Activated naive CD8-positive, alpha-beta T cell treated with anti-CD3 and anti-CD28 coated beads, Interleukin-2, amount 50 U/mL, for 16 hours (primary cell): Measurements from ENCODE around the gene PARP11.

Source experiments
- DNase-seq: peaks from one replicate; pipeline ENCODE4 v3.0.0-alpha.2; 2020; ENCODE audit warnings: low read depth, low spot score

PARP11 gene

DNA sequence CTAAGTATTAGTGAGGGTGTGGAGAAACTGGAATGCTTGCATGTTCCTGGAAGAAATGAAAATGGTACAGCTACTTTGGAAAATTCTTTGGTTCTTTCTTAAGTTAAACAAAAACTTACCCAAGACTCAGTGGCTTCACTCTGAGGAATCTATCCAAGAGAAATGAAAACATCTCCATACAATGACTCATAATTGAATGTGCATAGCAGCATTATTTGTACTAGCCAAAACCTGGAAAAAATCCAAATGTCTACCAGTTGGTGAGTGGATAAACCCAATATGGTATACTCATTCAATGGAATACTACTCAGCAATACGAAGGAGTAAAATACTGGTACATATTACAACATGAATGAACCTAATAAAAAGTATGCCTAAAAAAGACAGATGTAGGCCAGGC is 102.3 kb downstream of the PARP11 start:
- DNase-seq = no peak

DNA sequence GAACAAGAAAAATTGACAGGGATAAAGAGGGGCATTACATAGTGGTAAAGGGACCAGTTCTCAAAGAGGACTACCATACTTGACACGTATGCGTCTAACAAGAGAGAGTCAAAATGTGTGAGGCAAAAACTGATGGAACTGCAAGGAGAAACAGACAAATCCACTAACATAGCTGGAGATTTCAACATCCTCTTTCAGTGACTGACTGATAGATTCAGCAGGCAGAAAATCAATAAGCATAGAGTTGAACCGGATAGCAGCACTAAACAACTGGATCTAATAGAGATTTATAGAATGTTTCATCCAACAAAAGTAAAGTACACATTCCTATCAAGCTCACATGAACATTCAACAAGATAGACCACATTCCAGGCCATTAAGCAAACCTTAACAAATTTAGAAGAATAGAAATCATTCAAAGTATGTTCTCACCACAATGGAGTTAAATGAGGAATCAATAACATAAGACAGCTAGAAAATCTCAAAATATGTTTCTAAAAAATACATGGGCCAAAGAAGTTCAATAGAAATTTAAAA is 104.2 kb downstream of the PARP11 start:
- DNase-seq = no peak

DNA sequence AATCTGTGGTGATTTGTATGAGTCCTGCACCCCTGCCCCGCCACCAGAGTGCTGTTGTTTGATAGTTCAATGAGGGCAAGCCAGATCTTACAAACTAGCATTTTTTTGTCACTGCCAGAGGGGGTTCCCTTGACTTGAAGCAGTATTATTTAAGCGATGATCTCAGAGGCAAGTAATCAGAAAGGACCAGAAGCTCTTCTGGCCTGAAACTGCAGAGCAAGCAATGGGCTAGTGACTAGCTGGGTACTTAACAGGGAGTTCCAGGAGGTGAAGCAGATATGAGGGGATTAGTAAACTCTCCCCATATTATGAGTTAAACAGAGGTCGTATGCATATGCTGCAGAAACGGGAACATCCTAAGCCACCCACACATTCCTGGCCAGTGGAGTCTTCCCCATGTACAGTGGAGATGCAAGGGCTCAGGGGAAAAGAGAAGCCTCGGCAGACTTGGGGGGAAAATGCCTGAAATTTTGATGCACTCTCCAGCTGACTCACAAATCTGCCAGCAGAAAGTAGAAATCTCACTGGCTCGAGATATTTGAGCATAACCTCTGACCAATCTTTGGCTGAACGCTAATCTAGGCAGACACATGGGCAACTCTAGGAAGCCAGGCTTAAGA is 112.0 kb downstream of the PARP11 start:
- no peak for DNase-seq

DNA sequence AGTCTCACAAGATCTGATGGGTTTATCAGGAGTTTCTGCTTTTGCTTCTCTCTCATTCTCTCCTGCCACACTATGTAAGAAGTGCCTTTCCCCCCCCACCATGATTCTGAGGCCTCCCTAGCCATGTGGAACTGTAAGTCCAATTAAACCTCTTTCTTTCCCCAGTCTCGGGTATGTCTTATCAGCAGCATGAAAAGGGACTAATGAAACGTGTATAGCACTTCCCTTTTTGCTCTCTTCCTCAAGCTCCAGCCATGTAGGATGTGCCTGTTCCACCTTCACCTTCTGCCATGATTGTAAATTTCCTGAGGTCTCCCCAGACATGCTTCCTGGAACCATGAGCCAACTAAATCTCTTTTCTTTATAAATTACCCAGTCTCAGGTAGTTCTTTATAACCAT is 113.3 kb downstream of the PARP11 start:
- DNase-seq = no peak
